BE2C (cell line): Measurements from ENCODE around the gene AFTPH.

Source experiments
- DNase-seq: peaks from one replicate; pipeline ENCODE4 v3.0.0-alpha.2; 2020
- H3K27me3 ChIP-seq: fragments of 250-450 bp; sonication (Bioruptor Pico); 2 replicates; pipeline ENCODE4 v1.5.1; 2020; ENCODE audit warnings: mild to moderate bottlenecking
- H3K36me3 ChIP-seq: fragments of 250-450 bp; sonication (Bioruptor Pico); 2 replicates; pipeline ENCODE4 v1.5.1; 2020; ENCODE audit warnings: mild to moderate bottlenecking
- H3K4me1 ChIP-seq: fragments of 250-450 bp; sonication (Bioruptor Pico); 2 replicates; pipeline ENCODE4 v1.5.1; 2020
- H3K4me3 ChIP-seq: 2 replicates; pipeline ENCODE4 v1.5.1; 2011; ENCODE audit warnings: low read depth, low read length
- H3K9me3 ChIP-seq: fragments of 250-450 bp; sonication (Bioruptor Pico); 2 replicates; pipeline ENCODE4 v1.5.1; 2020
- TF ChIP-seq, protein P1 (sequence below): IDR thresholded peaks from 2 replicates; pipeline ENCODE4 v1.5.1; 2012; ENCODE audit warnings: mild to moderate bottlenecking, low read depth, low read length

Gene AFTPH

DNA sequence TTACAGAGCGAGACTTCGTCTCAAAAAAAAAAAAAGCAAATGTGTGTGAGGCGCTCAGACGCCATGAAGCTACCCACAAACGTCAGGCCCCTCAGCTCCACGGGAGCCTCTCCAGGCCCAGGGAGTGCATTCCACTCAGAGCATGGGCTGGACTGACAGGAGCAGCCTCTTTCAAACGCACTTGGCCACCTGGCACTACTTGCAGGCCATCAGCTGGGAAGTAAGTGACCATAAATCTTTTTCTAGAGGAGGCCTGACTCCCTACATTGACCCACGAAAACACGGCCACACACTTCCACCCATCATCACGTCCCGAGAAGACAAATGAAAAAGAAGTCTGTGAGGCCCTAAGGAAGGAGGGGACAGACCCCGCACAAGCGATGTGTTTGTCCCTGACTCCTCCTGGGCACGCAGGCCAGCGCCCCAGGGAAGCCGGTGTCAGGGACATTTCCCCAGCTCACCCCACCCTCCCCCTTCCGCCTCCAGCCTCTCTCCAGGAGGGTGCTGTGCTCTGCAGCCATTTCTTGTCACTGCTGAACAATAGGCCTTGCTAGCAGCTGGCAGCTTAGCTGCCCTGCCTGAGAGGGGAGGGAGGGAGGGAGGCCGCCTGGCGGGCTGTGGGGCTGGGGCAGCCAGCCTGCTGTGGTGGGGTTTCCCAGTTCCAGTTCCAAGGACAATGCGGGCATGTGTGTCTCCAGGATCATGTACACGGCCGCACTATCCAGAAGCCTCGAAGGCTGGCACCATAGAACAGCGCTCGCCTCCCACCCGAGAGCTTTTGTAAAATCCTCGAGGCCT, 103.0 kb downstream of the AFTPH start:
- TF ChIP-seq, protein P1, sequence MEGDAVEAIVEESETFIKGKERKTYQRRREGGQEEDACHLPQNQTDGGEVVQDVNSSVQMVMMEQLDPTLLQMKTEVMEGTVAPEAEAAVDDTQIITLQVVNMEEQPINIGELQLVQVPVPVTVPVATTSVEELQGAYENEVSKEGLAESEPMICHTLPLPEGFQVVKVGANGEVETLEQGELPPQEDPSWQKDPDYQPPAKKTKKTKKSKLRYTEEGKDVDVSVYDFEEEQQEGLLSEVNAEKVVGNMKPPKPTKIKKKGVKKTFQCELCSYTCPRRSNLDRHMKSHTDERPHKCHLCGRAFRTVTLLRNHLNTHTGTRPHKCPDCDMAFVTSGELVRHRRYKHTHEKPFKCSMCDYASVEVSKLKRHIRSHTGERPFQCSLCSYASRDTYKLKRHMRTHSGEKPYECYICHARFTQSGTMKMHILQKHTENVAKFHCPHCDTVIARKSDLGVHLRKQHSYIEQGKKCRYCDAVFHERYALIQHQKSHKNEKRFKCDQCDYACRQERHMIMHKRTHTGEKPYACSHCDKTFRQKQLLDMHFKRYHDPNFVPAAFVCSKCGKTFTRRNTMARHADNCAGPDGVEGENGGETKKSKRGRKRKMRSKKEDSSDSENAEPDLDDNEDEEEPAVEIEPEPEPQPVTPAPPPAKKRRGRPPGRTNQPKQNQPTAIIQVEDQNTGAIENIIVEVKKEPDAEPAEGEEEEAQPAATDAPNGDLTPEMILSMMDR, result no peak

DNA sequence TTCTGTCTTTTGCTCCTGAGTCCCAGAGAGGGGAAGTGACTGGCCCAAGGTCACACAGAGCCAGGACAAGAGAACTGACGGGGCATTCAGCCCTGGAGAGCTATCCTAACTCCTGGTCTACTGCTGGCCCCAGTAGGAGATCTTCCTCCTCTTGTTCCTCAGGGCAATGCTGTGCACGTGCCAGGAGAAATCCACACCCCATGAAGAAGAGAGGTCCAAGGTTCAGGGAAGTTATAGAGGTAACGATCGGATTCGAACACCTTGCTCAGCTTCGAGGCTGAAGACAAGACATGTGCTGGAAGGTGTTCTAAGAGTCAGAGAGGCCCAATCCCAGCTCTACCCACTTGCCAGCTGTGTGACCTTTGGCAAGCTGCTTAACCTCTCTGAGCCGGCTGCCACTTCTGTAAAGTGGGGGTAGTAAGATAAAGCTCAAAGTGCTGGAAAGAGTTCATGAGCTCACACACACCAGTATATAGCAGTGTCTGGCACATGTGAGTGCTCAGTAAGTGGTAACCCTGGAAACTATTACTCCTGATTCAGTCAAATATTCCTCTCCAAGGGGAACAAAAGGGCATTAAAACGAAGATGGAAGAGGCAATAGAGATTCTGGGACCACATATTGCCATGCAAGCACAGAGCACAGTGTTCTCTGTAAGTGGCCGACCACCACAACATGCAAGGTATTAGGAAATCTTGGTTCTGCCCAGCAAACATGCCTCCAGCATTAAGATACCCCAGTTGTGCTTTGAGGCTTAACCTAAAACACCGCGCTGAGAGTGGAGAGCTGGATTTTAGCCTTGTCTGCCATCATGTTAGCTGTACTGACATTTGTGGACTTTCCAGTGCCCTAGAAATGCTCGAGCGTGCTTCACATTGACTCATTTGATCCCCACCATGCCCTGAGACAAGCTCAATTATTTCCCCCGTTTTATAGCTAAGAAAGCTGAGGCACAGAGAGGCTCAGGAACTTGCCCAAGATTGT, 104.0 kb downstream of the AFTPH start:
- peaks cover 8% of the 10 kb centered on the region for H3K4me1 ChIP-seq

More for the DNA sequence above, 103.0 kb downstream of the AFTPH start:
- Histone ChIP-seq H3K36me3 (no peaks in the 10 kb centered on the region), H3K4me1 (peaks cover 8% of the 10 kb centered on the region), H3K9me3 (no peaks in the 10 kb centered on the region), H3K27me3 (no peaks in the 10 kb centered on the region), H3K4me3 (no peak overlapping the region)
- peak; percentile 43 for DNase-seq

DNA sequence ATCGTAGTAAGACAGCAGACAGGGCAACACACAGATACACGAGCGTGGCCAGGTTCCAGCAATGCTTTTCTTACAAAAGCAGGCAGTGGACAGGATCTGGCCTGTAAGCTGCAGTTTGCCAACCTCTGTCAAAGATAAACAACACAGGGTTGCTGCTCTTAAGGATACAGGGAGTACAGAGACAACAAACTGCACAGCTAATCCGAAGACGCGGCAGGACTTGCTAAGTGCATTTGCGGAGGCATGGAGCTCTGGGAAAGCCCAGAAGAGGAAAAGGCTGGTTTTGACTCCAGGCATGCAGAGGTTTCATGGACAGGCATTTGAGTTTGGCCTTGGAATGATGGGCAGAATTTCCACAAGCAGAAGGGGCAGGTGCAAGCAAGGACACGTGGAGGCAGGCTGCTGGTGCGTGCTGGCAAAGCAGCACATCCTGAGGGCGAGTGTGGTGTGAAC, 105.2 kb downstream of the AFTPH start:
- Histone ChIP-seq H3K4me3 (no peak overlapping the region), H3K9me3 (no peaks in the 10 kb centered on the region), H3K4me1 (peaks cover 8% of the 10 kb centered on the region), H3K27me3 (no peaks in the 10 kb centered on the region), H3K36me3 (no peaks in the 10 kb centered on the region)
- TF ChIP-seq, protein P1, result no peak
- DNase-seq, result peak; percentile 48

More for the DNA sequence above, 104.0 kb downstream of the AFTPH start:
- no peaks in the 10 kb centered on the region for H3K9me3 ChIP-seq
- no peak overlapping the region for H3K4me3 ChIP-seq
- TF ChIP-seq, protein P1, result no peak
- H3K27me3 ChIP-seq, result no peaks in the 10 kb centered on the region
- DNase-seq, result no peak
- H3K36me3 ChIP-seq, result no peaks in the 10 kb centered on the region

DNA sequence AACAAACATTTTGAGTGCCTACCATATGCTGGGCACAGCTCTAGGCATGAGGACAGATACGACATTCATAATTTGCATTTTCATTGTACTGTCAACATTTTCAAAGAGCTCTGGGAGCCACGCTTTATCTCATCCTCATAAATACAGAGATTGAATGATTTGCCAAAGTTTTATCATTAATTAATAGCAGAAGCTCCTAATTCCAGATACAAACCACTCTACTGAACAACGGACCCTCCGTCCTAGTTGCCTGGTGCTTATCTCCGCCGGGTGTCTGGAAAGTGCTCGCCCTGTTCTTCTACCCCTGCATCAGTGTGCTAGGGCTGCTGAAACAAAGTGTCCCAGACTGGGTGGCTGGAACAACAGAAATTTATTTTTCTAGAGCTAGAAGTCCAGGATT, 105.7 kb downstream of the AFTPH start:
- no peaks in the 10 kb centered on the region for H3K36me3 ChIP-seq
- H3K4me1 ChIP-seq, result peaks cover 8% of the 10 kb centered on the region
- no peaks in the 10 kb centered on the region for H3K27me3 ChIP-seq
- H3K9me3 ChIP-seq, result no peaks in the 10 kb centered on the region
- TF ChIP-seq, protein P1, result no peak
- no peak overlapping the region; the same call in 1 of the 2 replicates for H3K4me3 ChIP-seq
- peak; percentile 46 for DNase-seq

DNA sequence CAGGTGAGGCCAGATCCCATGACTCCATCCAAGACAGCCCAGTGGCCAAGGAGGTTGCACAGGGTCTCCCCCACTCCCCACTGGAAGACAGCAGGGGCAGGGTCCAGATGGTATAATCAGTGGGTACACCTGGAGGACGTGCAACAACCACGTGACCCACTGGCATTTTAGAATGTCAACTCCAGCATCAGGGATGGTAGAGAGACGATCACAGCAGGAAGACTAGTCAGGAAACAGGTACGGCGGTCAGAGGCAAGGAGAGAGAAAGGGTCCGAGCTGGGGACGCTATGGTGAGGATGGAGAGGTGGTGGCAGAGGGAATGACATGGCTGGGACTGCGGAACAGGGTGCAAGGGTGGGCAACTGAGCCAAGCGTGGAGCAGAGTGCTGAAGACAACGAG, 106.6 kb downstream of the AFTPH start:
- H3K27me3 ChIP-seq, result no peaks in the 10 kb centered on the region
- no peak overlapping the region for H3K4me3 ChIP-seq
- no peaks in the 10 kb centered on the region for H3K36me3 ChIP-seq
- TF ChIP-seq, protein P1, result no peak
- peaks cover 8% of the 10 kb centered on the region for H3K4me1 ChIP-seq
- no peak for DNase-seq
- H3K9me3 ChIP-seq, result no peaks in the 10 kb centered on the region
